Gastroesophageal sphincter (tissue), 4 donors: ENCODE data around the gene SCRN1. TPM values are rescaled to one million over a fixed set of nuclear protein-coding genes. Genes with fewer than 3 reads are reported as not detected.

Experiments used
- ATAC-seq: fragments of 150-250 bp; one replicate; pipeline ENCODE4 v1.9.1; 2016; ENCODE audit warnings: mild to moderate bottlenecking, moderate library complexity
- H3K27ac ChIP-seq, 4 donors: fragments of 200-600 bp; sonication (generic) in 3 of 4; 1 replicate in 3 of 4; 2 replicates in 1 of 4; pipeline ENCODE4 v1.5.1; 2016 to 2019
- H3K27me3 ChIP-seq: fragments of 200-600 bp; sonication (generic); one replicate; pipeline ENCODE4 v1.5.1; 2019
- H3K36me3 ChIP-seq, 2 donors: fragments of 200-600 bp; sonication (generic); one replicate each; pipeline ENCODE4 v1.5.1; 2019; ENCODE audit warnings: control low read depth in 1 of 2
- H3K4me1 ChIP-seq, 3 donors: fragments of 200-600 bp; sonication (generic); 1 replicate in 2 of 3; 2 replicates in 1 of 3; pipeline ENCODE4 v1.5.1; 2016 to 2019; ENCODE audit warnings: control low read depth in 2 of 3
- H3K4me3 ChIP-seq, 2 donors: fragments of 200-600 bp; sonication (generic); one replicate each; pipeline ENCODE4 v1.5.1; 2019; ENCODE audit warnings: mild to moderate bottlenecking in 1 of 2, moderate library complexity in 1 of 2
- H3K9me3 ChIP-seq, 3 donors: fragments of 200-600 bp; sonication (generic); one replicate each; pipeline ENCODE4 v1.5.1; 2017 to 2019; ENCODE audit warnings: control low read depth in 2 of 3
- CTCF ChIP-seq, 4 experiments: fragments of 200-600 bp in 2 of 4; fragments of 450-650 bp in 2 of 4; sonication (generic) in 1 of 4; IDR thresholded peaks; one replicate each; pipeline ENCODE4 v1.5.1; 2017 to 2019; ENCODE audit warnings: antibody characterized with exemption in 4 of 4, mild to moderate bottlenecking in 2 of 4, moderate library complexity in 2 of 4
- EP300 ChIP-seq: sonication (generic); formaldehyde crosslinking; IDR thresholded peaks from one replicate; pipeline ENCODE4 v1.6.1; 2017; ENCODE audit warnings: antibody characterized with exemption, mild to moderate bottlenecking
- POLR2A ChIP-seq, 2 donors: fragments of 450-650 bp; IDR thresholded peaks; one replicate each; pipeline ENCODE4 v1.6.1; 2017; ENCODE audit warnings: antibody characterized with exemption in 2 of 2, mild to moderate bottlenecking in 2 of 2, moderate library complexity in 1 of 2
- POLR2AphosphoS5 ChIP-seq: sonication (generic); formaldehyde crosslinking; IDR thresholded peaks from one replicate; pipeline ENCODE4 v1.6.1; 2017; ENCODE audit warnings: antibody characterized with exemption
- WGBS, 2 donors: methylation state at CpG; one replicate each; pipeline ENCODE4 v1.1.5; 2018; ENCODE audit warnings: low coverage in 1 of 2; 5-methylcytosine and 5-hydroxymethylcytosine counted together
- total RNA-seq, 4 donors: library from RNA; depleted of rRNA; stranded (reverse); fragments of >200 nt; gene quantifications; one replicate each; pipeline ENCODE4 v1.1.0, GENCODE V29; 2016

SCRN1 gene
- total RNA-seq, 4 donors from 2014 or later = 103 to 121 (median 112) TPM

- Histone ChIP-seq H3K27me3 (no peaks in the 10 kb centered on the region), H3K9me3 (no peaks in the 10 kb centered on the region), H3K36me3 (peaks cover 0 to 23% of the 10 kb centered on the region in 2 donors), H3K27ac (no peak overlapping the region), H3K4me3 (no peak overlapping the region), H3K4me1 (peaks cover 4 to 26% (median 9%) of the 10 kb centered on the region in 3 donors)
- ATAC-seq = no peak
- TF ChIP-seq CTCF (IDR thresholded peaks at IDR 0.05) = no peak
- TF ChIP-seq EP300 = no peak
- TF ChIP-seq POLR2A (IDR thresholded peaks at IDR 0.05) = no peak
- no peak for TF ChIP-seq POLR2AphosphoS5
- 70 to 100% methylated on average over 1 of the region's 1 CpG for WGBS, 2 donors
These were observed 30.9 kb upstream of the SCRN1 start for GRCh38 chr7:30020535-30020934.

- Histone ChIP-seq H3K36me3 (peaks cover 0 to 28% of the 10 kb centered on the region in 2 donors), H3K4me3 (no peak overlapping the region), H3K27me3 (no peaks in the 10 kb centered on the region), H3K27ac (no peak overlapping the region), H3K4me1 (peaks cover 0 to 20% (median 4%) of the 10 kb centered on the region in 3 donors), H3K9me3 (no peaks in the 10 kb centered on the region)
- WGBS, 2 donors = 94 to 100% methylated on average over 1 of the region's 1 CpG
- TF ChIP-seq POLR2A (IDR thresholded peaks at IDR 0.05) = no peak
- no peak for TF ChIP-seq CTCF (IDR thresholded peaks at IDR 0.05)
- no peak for TF ChIP-seq EP300
- no peak for TF ChIP-seq POLR2AphosphoS5
- ATAC-seq = no peak
These were observed 30.4 kb upstream of the SCRN1 start for GRCh38 chr7:30019960-30020359.

- WGBS, 2 donors = 80 to 83% methylated on average over 1 of the region's 1 CpG
- H3K27me3 ChIP-seq = no peaks in the 10 kb centered on the region
- no peak for ATAC-seq
These were observed 29.8 kb upstream of the SCRN1 start for GRCh38 chr7:30019387-30019786.

GRCh38 chr7:30018451-30018850 lies 28.9 kb upstream of the SCRN1 start:
- Histone ChIP-seq H3K36me3 (peaks cover 0 to 43% of the 10 kb centered on the region in 2 donors), H3K4me1 (peaks cover 0 to 5% (median 0%) of the 10 kb centered on the region in 3 donors), H3K9me3 (no peaks in the 10 kb centered on the region), H3K27me3 (no peaks in the 10 kb centered on the region), H3K4me3 (no peak overlapping the region), H3K27ac (no peak overlapping the region)
- TF ChIP-seq CTCF (IDR thresholded peaks at IDR 0.05) = no peak
- TF ChIP-seq POLR2AphosphoS5 = no peak
- no peak for ATAC-seq

More at GRCh38 chr7:30019387-30019786, 29.8 kb upstream of the SCRN1 start:
- H3K4me1 ChIP-seq = peaks cover 0 to 14% (median 1%) of the 10 kb centered on the region in 3 donors
- no peaks in the 10 kb centered on the region for H3K9me3 ChIP-seq
- H3K36me3 ChIP-seq = peaks cover 0 to 34% of the 10 kb centered on the region in 2 donors
- H3K27ac ChIP-seq = no peak overlapping the region
- H3K4me3 ChIP-seq = no peak overlapping the region
- TF ChIP-seq POLR2A (IDR thresholded peaks at IDR 0.05) (no peak), EP300 (no peak), POLR2AphosphoS5 (no peak), CTCF (IDR thresholded peaks at IDR 0.05) (no peak)

- H3K4me3 ChIP-seq = no peak overlapping the region
- H3K9me3 ChIP-seq = no peaks in the 10 kb centered on the region
- H3K36me3 ChIP-seq = peaks cover 0 to 38% of the 10 kb centered on the region in 2 donors
- no peak for ATAC-seq
- 75 to 86% methylated on average over 2 to 3 of the region's 3 CpGs for WGBS, 2 donors
- no peak overlapping the region for H3K27ac ChIP-seq
- TF ChIP-seq POLR2A (IDR thresholded peaks at IDR 0.05) = no peak
- no peak for TF ChIP-seq POLR2AphosphoS5
- TF ChIP-seq CTCF (IDR thresholded peaks at IDR 0.05) = no peak
- TF ChIP-seq EP300 = no peak
- H3K4me1 ChIP-seq = no peaks in the 10 kb centered on the region
- H3K27me3 ChIP-seq = no peaks in the 10 kb centered on the region
These were observed 23.2 kb upstream of the SCRN1 start for GRCh38 chr7:30012757-30013156.
